ENCODE data around the gene PIM1. TPM values are rescaled to one million over a fixed set of nuclear protein-coding genes. Genes with fewer than 3 reads are reported as not detected.

Gene PIM1
- total and polyA plus RNA-seq, 9 of the 15 experiments (the other 6 are each of a cell fraction or from before 2014, with no cell fraction given), result 19.0 to 789 (median 212) TPM

GRCh38 chr6:37207903-37208456 lies 38.0 kb downstream of the PIM1 start (continued):
- TF ChIP-seq ZNF239 (CRISPR knock-in tag; IDR thresholded peaks at IDR 0.05) (peak; percentile 64), NUFIP1 (IDR thresholded peaks at IDR 0.05; ENCODE audit: partially characterized antibody) (peak; percentile 88), THRB (CRISPR knock-in tag; conservative IDR thresholded peaks at IDR 0.05) (peak; percentile 77; the same call in 1 of the 2 replicates), TEAD2 (tag; IDR thresholded peaks at IDR 0.05) (no peak), SNIP1 (IDR thresholded peaks at IDR 0.05; ENCODE audit: low read depth) (no peak), MGA (IDR thresholded peaks at IDR 0.05) (no peak), CAMTA2 (CRISPR knock-in tag; conservative IDR thresholded peaks at IDR 0.05) (no peak), ZNF133 (CRISPR knock-in tag; IDR thresholded peaks at IDR 0.05) (0 out of 2 replicates have a peak, but pooled peaks have one; percentile 42), NBN (IDR thresholded peaks at IDR 0.05; ENCODE audit: low read depth) (peak; percentile 82), ZNF398 (CRISPR knock-in tag; IDR thresholded peaks at IDR 0.05) (no peak), ZC3H8 (IDR thresholded peaks at IDR 0.05) (no peak), CXXC5 (CRISPR knock-in tag; IDR thresholded peaks at IDR 0.05) (peak; percentile 93), ZNF12 (CRISPR knock-in tag; IDR thresholded peaks at IDR 0.05) (no peak), SMC3 (conservative IDR thresholded peaks at IDR 0.05; ENCODE audit: insufficient read depth, low read depth, low read length) (peak; percentile 98)
